Suppressor macrophage treated with lipopolysaccharide for 1 hour (primary cell): Measurements from ENCODE around the gene FAM221A.
"Not testable (repeated sequence)": the region's sequence is repeated elsewhere in the genome, so short reads cannot be mapped to it uniquely, and the experiment has no call there.

ENCODE experiments used
- DNase-seq, 3 donors: peaks; one replicate each; pipeline ENCODE4 v3.0.0-alpha.2; 2020 to 2022

The FAM221A gene, protein sequence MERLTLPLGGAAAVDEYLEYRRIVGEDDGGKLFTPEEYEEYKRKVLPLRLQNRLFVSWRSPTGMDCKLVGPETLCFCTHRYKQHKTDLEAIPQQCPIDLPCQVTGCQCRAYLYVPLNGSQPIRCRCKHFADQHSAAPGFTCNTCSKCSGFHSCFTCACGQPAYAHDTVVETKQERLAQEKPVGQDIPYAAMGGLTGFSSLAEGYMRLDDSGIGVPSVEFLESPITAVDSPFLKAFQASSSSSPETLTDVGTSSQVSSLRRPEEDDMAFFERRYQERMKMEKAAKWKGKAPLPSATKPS

DNA sequence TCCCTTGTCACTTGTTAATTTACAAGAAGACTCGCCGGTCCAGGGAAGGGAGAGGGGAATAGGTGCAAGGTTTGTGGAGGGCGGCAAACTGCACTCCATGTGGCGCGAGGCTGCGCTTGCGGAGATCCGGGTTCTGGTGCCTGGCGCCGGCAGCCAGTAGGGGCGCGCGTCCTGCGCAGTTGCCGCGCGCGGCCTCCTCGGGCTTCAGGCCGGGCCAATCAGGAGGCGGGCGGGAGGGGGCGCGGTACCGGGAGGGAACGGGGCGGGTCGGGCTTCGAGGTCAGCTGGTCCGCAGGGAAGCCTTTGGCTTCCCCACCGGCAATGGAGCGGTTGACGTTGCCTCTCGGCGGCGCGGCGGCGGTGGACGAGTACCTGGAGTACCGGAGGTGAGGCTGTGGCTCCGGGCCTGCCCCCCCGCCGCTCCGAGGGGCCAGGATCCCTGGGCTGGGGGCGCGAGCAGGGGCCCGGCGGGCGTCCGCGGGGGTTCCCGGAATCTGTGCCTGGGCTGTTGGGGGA lies at the start of gene FAM221A:
Gene FAM221A (plus strand): TSS at position 302 of the 516 bp plus-strand sequence. CDS start 20 bp downstream, at position 322.
- DNase-seq: peak; percentile 84 to 96 (median 95)

DNA sequence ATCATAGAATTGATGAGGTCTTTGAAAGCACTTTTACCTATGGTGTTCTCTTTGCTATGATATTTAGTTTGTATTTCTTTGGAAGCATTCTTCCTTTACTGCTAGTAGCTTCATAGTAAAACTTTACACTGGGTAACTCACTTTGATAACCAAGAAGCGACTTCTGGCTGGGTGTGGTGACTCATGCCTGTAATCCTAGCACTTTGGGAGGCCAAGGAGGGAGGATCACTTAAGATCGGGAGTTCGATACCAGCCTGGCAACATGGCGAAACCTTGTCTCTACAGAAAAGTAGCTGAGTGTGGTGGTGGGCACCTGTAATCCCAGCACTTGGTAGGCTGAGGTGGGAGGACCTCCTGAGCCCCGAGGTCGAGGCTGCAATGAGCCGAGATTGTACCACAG lies 46.6 kb upstream of the FAM221A start:
- no peak for DNase-seq

DNA sequence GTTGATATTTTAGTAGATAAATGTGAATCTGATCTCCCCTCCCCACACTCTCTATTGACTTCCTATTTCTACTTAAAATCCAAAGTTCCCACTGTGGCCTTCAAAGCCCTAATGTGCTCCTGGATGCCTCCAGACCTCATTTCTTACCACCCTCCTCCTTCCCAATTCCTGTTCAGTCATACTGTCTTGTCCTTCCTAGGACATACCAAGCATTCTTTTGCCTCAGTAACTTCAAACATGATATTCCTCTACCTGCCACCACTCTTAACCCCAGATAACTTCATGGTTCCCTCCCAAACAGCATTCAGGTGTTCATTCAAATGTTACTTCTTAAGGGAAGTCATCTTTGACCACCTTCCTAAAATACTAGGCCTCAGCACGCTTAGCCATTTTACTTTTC lies 34.2 kb upstream of the FAM221A start:
- no peak for DNase-seq

DNA sequence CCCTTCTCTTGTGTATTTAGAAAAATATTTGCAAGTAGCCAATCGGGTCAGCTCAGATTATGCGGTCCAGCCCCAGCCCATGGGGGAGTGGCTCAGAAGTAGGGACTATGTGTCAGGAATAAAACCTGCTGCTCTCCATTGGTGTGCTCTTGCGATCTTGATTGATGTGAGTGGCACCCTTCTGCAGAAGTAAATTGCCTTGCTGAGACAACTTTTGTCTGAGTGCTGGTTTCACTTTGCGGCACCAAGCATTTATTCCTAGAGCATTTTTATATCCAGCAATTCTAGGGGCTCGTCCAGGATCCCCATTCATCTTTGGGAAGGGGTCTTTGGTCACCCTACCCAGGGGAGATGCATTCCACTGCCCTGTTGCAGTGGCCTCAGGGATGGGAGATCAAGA lies 26.1 kb upstream of the FAM221A start:
- no peak for DNase-seq

DNA sequence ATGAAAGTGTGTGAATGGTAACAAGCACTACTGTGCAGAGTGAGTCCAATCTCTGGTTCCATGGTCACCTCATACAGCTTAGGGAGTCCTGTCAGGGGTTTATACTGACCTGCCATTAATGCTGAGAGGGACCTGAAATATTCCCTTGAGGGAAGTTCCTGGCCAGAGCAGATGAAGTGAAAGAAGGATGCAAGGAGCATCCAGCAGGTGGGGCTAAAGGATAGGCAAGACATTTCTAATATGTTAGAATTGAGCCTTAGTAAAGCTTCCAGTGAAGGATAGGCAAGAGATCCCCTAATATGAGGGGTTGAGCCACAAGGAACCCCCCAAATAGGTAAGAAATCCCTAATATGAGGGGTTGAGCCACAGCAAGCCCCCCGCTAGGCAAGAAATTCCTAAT lies 25.5 kb upstream of the FAM221A start:
- peak in 2 of 3 donors; percentile 4 to 11 for DNase-seq

DNA sequence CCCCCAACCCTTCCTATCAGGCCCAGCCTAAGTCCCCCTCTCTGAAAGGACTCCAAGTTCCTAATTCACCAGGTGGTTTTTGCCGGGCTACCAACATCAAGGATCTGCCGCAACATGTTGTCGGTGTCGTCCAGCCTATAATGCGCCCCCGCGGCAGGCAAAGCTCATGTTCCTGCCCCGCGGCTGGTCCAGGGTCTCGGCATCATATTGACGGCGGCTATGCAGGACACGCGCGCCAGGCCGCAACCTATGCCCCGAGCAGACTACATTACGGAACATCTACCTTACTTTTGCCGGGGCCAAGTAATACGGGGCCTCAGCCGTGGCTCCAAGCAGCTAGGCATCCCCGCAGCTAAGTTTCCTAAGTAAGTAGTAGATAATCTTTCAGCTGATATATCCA lies 24.6 kb upstream of the FAM221A start:
- DNase-seq: no peak

DNA sequence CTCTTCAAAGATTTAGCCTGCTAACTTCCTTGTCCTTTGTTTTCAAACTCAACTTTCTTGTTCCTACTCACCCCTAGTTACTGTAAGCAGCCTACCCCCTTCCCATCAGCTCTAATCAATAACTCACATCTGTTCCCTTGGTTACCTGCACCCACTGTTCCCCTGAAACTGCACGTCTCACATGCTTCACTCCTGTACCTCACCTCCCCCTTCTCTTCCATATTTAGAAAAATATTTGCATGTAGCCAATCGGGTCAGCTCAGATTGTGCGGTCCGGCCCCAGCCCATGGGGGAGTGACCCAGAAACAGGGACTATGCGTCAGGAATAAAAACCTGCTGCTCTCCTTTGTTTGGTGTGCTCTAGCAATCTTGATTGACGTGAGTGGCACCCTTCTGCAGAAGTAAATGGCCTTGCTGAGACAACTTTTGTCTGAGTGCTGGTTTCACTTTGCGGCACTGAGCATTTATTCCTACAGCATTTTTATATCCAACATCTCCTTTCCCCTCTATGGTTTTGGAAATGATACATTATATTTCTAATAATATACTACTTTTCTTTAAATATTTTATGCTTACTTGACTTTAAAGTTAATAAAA lies 21.1 kb upstream of the FAM221A start:
- no peak for DNase-seq

DNA sequence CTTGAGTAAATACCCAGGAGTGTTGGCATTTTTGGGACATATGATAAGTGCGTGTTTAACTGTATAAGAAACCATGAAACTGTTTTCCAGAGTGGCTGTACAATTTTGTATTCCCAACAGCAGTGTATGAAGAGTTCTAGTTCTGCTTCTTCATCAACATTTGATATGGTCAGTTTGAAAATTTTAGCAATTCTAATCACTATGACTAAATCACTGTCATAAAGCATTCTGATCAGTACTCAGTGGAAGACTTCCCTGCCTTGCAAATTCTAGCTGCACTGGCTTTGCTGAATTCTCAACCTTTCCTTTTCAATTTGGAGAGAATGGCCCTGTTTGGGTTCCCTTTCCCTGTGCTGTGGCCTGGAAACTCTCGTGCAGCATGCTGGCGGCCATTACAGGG lies 18.6 kb upstream of the FAM221A start:
- DNase-seq: no peak

DNA sequence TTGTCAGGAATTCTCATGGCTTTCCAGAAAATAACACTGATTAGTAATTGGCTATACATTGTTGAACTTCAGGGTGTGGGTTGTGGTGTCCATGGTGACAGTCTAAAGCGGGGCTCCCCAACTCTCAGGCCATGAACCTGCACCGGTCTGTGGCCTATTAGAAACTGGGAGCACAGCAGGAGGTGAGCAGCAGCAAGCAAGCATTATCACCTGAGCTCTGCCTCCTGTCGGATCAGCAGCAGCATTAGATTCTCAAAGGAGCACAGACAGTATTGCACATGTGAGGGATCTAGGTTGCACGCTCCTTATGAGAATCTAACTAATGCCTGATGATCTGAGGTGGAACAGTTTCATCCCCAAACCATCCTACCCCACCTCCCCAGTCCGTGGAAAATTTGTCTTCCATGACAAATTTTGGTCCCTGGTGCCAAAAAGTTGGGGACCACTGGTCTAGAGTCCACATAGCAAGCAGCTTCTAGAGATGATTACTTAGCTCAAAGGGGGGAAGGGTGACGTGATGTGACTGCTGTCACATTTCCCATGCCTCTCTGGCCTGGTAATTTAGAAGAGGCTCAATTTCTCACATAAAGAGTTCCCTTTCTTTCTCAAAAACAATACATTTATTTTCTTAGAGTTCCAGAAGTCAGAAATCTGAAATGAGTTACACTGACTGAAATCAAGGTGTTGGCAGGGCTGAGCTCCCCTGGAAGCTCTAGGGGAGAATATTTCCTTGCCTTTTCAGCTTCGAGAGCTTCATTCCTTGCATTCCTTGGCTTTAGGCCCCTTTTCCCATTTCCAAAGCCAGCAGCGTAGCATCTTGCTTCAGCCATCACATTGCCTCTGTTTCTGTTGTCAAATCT lies 17.6 kb upstream of the FAM221A start:
- no peak for DNase-seq

DNA sequence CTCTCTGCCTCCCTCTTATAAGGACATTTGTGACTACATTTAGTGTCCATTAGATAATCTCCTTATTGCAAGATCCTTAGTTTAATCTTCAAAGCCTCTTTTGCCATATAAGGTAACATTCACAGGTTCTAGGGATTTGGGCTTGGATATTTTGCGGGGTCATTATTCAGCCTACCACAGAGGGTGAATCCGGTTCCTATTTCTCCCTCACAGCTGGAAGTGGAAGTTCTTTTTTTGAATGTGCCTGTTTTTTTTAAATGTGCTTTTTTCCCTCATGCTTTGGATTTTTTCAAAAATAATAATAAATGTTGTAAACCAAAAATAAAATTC lies 17.1 kb upstream of the FAM221A start:
- DNase-seq: no peak

DNA sequence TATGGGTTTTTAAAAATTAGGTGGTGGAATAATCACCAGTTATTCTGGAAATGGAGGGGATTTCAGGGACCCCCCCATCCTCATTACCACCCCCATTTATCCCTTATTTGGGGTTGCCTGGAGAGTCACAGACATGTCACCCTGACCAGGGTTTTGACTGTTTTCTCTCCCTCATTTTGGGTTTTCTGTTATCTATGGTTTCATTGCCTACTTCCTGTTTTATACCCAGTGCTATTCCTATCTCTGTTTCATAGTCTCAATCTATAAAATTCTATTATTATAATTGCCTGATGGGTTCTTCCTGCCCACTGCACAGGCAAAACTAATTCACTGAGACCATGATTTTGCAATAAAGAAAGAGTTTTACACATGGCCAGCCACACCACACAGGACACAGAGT lies 15.9 kb upstream of the FAM221A start:
- DNase-seq: no peak

DNA sequence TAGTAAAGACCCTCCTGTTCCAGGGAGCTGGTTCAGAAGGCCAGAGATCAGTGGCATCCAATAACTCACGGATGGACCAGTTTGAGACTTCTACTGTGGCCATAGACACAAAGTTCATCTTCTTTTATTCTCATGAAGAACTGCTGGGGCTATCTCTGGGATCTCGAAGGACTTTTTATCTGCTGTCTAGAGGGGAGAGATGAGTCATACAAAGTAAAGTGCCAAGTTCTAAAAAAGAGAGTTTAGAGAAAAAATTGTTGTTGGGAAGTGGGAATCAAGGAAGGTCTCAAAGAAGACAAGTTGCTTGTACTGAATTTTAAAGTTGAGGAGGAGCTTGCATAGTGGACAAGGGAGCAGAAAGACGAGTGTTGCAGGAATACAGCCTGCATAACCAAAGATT lies 8.0 kb upstream of the FAM221A start:
- DNase-seq: no peak

DNA sequence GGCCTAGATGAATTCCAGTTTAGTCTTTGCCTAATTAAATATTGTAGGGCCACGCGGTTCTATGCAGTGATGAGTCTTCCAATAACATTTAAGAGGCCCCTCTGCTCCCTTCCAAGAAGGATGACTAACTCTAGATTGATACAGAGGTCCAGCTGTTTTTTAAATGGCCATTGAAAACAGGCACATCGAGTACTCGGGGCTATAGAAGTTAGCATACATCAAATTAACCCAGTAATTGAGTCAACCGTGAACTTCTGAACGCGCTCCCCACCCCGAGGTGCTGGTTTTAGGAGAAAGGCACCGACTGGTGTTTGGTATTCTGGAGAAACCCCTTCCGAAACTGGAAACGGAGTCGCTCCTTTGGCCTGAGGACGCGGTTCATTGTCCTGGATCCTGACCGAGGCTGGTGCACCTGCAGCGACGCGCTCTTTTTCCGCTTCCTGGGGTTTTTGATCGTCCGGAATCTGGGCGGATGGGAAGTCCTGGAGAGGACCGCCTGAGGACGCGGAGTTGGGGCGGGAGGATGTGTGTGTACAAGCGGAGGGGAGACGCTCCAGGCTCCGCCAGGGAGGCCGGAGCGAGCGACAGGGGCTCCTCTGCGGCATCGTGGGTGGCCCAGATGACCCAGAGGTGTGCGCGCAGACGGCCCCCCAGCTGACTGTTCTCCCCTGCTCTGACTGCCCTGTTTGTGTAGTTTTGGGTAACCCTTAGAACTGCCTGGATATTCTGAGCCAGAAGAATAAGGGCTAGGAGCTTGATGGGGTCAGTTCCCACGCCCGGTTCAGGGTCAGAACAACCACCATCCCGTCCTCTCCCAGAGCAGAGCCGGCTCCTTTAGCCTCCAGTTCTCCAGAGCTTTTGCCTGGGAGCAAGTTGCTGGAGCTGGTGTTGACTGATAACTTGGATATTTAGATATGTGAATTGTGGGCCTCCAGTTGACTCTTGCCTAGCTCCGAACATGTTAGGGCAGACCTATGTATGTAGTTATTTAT lies 711 bp downstream of the FAM221A start:
- peak; percentile 47 to 68 (median 59) for DNase-seq

DNA sequence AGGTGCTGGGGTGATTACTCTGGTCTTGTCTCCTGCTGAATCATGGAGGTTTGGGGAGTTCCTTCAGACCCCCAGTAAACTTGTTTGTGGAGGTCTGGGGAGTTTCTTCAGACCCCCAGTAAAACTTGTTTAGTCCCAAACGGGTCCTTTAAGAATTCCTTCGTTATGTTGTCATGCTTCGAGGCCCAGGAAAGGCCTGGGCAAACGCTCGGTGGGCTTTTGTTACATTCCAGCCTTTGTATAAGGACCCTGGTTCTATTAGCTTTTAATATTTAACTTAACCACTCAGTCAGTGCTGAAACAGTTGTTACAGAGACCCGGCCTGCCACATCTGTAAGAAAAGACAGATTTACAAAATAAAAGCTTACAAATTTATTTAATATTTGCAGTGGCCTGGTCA lies 4.0 kb downstream of the FAM221A start:
- not testable (repeated sequence) for DNase-seq

DNA sequence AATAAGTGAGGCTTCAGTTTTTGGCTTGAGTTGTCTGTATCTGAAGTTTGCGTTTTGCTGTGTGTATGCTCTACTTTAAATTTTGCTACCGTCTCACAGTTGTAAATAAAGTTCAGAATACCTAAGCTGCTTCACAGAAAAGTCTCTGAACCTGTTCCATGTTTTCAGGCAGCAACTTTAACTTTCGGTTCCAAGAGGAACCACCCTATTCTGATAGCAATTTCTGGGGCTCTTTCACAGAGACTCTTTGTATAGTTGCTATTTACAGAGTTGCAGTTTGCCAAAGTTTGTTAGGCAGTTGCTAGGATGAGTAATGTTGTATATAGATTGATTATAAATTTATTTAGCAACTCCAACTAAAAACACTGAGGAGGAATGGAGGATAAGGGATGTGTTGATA lies 5.7 kb downstream of the FAM221A start:
- DNase-seq: no peak

DNA sequence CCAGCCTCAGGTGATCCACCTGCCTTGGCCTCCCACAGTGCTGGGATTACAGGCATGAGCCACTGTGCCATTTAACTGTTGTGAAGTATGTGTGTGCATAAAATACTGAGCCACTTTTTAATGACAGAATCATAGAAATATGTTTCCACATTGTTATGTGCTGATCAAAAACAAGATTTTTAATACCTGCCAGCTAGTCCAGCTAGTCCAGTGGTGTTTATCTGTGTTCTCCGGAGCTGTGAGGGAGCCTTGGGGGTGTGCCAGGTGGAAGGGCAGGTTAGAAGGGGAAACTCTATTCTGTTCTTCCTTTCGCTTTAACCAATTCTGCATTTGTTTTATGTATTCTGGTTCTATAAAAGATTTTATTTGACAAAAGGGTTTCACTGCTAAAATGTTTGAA lies 7.0 kb downstream of the FAM221A start:
- DNase-seq: no peak

DNA sequence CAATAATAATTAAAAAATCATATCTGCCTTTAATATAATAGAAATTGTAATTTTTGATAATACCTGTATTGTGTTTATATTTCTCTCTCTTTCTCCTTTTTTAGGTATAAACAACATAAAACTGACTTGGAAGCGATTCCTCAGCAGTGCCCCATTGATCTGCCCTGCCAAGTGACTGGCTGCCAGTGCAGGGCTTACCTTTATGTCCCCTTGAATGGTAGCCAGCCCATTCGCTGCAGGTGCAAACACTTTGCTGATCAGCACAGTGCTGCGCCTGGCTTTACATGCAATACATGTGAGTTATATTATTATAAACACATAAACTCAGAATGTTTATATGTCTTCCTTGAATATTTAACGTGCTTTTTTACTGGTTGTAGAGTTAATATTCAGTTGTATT lies 9.2 kb downstream of the FAM221A start:
- no peak for DNase-seq

DNA sequence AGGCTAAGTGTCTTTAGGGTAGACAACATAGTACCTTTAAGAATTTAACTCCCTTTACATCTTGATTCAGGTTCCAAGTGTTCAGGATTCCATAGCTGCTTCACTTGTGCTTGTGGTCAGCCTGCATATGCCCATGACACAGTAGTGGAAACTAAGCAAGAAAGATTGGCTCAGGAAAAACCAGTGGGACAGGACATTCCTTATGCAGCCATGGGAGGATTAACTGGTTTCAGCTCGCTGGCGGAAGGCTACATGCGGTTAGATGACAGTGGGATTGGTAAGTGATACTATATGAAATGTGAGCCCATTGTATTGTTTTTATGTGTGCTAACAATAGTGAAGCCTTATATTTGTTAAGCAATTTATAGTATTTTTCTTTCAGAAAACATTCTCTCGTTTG lies 11.3 kb downstream of the FAM221A start:
- DNase-seq: no peak

DNA sequence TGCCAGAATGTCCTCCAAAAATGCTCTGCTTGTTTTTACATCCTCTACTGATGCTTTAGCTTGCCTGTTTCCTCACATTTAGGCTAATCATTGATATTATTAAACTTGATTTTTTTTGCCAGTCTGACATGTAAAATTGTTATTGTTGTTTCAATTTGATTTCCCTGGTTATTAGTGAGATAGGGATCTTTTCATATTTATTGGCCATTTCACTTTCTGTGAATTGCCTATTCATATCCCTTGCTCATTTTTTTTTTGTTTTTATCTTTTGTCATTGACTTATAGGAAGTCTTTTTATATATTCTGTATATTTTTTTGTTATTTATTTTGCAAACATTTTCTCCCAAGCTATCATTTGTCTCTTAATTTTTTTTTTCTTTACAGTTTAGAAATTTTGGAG lies 13.2 kb downstream of the FAM221A start:
- no peak for DNase-seq

DNA sequence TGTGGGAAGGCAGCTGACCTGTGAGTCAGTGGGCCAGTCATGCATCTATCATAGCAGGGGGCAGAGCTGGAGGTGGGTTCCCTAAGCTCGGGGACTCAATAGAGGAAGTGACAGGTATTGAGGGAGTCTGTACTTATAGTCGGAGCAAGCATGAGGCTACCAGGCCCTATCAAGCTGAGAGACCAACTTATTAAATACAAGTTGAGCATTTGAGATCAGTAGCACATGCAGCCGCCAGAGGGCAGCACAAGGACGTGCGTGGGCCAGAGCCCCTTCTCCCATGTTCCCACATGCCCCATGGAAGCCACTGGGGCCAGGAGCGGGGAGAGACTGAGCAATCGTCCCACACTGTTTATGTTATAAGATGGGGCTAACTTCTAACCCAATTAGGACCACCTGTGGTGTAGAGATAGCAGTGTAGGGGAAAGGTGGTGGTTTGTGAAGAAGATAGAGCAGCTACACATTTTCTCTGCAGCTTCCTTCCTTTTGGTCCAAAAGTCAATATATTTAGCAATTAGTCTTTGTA lies 17.0 kb downstream of the FAM221A start:
- peak; percentile 59 to 75 (median 69) for DNase-seq

DNA sequence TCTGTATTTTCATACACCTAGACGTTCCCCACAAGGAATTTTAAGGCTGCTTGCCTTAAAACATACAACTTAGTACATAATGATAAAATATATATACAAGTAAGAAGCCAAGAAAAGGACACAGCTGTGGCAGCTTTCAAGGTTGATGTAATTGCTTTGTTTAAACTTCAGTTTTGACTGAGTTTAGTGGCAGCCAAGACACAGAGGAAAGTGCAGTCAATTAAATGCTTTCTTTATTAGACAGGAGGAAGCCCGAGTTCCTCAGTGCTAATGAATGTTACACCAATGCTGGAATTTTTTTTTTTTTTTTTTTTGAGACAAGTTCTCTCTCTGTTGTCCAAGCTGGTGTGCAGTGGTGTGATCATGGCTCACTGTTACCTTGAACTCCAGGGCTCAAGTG lies 18.8 kb downstream of the FAM221A start:
- no peak for DNase-seq

DNA sequence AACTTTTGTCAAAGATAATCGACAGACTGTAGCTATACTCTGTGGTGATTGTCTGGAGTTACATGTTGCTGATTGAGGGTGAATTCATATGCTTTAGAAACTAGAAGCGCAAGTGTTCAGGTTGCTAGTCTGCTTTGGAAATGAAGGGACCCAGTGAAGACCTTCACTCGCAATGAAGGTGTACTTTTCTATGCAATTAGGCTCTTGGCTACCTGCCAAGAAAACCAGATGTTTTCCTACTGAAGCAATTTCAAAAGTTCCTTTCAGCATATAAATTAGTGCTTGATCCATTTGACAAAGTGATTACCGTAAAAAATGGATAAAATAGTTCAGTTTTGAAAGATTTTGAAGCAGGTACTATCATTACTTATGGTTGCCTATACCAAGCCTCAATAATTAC lies 20.0 kb downstream of the FAM221A start:
- no peak for DNase-seq
